Mucosa of descending colon (tissue), 3 donors: ENCODE data around the gene TSGA10. TPM values are rescaled to one million over a fixed set of nuclear protein-coding genes. Genes with fewer than 3 reads are reported as not detected.

Experiments used
- ATAC-seq: fragments of 200-7000 bp; cut with Tn5 transposase; one replicate; pipeline ENCODE4 v1.9.1; 2020; ENCODE audit warnings: mild to moderate bottlenecking, moderate library complexity
- DNase-seq, 3 donors: peaks; one replicate each; pipeline ENCODE4 v3.0.0-alpha.2; 2020
- H3K36me3 ChIP-seq: fragments of 200-600 bp; one replicate; pipeline ENCODE4 v1.8.0; 2021; ENCODE audit warnings: low read depth, mild to moderate bottlenecking
- H3K4me1 ChIP-seq: fragments of 200-600 bp; one replicate; pipeline ENCODE4 v1.8.0; 2021; ENCODE audit warnings: low read depth, mild to moderate bottlenecking
- H3K4me3 ChIP-seq: fragments of 200-600 bp; one replicate; pipeline ENCODE4 v1.8.0; 2021; ENCODE audit warnings: mild to moderate bottlenecking
- H3K9me3 ChIP-seq: fragments of 200-600 bp; one replicate; pipeline ENCODE4 v1.8.0; 2021; ENCODE audit warnings: mild to moderate bottlenecking
- intact Hi-C, 2 donors: fragments of 100-400 bp; cut with DNase I in 1 of 2; cut with micrococcal nuclease in 1 of 2; formaldehyde crosslinking; loops; one replicate each; pipeline versions ENCODE4 v1.11.0 to v1.11.1; 2022; cut with DNase I, micrococcal nuclease
- total RNA-seq, 3 donors: library from RNA; stranded (reverse); fragmentation: NEBNext Ultra II Directional in 2 of 3; extraction: Animal tissue kit (Norgen Biotek cat#: 25700) in 2 of 3; gene quantifications; one replicate each; pipeline versions ENCODE4 v1.2.1 to v1.2.4, GENCODE V29; 2021 to 2023
- TF ChIP-seq, protein P1 (sequence below): fragments of 200-600 bp; IDR thresholded peaks from one replicate; pipeline ENCODE4 v1.8.0; 2022; ENCODE audit warnings: antibody characterized with exemption, mild to moderate bottlenecking
- donor health status: DM: no; HTN: no; CAD: no; lungs with moderate emphysema.
- donor health status: DM: no; HTN: no; CAD: no.
- donor health status: DM: no; HTN: yes; CAD: no.

TSGA10 gene
- total RNA-seq, 3 donors from 2014 or later, result 6.6 to 8.8 (median 7.8) TPM

DNA sequence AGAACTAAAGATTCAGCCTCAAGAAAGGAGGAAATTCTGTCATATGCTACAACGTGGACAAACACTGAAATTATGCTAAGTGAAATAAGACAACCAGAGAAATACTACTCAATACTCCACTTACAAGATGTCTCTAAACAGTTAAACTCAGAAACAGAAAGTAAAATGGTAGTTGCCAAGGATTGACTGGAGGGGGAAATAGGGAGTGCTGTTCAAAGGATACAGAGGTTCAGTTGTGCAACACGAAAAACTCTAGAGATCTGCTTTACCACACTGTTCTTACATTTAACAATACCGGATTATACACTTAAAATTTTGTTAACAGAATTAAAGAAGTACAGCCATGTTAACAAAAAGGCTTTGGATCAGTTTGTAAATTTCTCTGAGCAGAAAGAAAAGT, 53.0 kb downstream of the TSGA10 start:
- Histone ChIP-seq H3K9me3 (no peaks in the 10 kb centered on the region), H3K4me3 (no peak overlapping the region), H3K36me3 (no peaks in the 10 kb centered on the region), H3K4me1 (no peaks in the 10 kb centered on the region)
- DNase-seq, result no peak
- intact Hi-C loops, result no loop called here
- TF ChIP-seq, protein P1, sequence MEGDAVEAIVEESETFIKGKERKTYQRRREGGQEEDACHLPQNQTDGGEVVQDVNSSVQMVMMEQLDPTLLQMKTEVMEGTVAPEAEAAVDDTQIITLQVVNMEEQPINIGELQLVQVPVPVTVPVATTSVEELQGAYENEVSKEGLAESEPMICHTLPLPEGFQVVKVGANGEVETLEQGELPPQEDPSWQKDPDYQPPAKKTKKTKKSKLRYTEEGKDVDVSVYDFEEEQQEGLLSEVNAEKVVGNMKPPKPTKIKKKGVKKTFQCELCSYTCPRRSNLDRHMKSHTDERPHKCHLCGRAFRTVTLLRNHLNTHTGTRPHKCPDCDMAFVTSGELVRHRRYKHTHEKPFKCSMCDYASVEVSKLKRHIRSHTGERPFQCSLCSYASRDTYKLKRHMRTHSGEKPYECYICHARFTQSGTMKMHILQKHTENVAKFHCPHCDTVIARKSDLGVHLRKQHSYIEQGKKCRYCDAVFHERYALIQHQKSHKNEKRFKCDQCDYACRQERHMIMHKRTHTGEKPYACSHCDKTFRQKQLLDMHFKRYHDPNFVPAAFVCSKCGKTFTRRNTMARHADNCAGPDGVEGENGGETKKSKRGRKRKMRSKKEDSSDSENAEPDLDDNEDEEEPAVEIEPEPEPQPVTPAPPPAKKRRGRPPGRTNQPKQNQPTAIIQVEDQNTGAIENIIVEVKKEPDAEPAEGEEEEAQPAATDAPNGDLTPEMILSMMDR, result no peak
- ATAC-seq, result no peak

DNA sequence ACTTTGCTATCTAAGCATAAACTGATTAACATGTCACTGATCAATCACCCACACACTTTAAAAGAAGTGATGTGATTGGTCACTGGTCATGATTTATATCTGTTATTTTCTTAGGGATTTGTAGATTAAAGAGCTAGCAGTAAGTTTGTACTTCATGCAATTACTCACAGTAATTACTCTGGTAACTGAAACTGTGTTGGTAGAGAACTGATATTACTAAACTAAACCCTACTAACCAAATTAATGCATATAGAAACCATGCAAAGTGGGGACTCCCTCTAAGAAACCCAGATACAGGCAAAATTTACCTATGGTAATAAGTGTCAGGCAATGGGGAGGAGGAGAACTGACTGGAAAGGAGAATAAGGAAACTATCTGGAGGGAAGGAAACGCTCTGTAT, 58.0 kb downstream of the TSGA10 start:
- no peaks in the 10 kb centered on the region for H3K36me3 ChIP-seq
- no peaks in the 10 kb centered on the region for H3K4me1 ChIP-seq
- H3K9me3 ChIP-seq, result peaks cover 5% of the 10 kb centered on the region
- ATAC-seq, result no peak
- no peak for DNase-seq
- intact Hi-C loops, result no loop called here
- TF ChIP-seq, protein P1, result no peak
- no peak overlapping the region for H3K4me3 ChIP-seq

DNA sequence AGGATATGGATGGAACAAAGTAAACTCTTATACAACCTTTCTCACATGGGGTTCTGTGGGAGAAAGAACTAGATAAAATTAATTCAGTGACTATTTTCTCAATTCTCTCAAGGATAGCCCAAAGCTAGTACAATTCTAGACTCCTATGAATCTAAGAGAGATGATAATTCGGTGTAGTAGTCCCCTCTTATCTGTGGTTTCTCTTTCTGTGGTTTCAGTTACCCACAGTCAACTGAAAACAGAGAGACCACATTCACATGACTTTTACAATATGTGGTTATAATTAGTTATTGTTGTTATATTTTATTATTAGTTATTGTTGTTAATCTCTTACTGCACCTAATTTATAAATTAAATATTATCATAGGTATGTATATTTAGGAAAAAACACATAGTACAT, 66.7 kb downstream of the TSGA10 start:
- no peak for DNase-seq
- Histone ChIP-seq H3K36me3 (no peaks in the 10 kb centered on the region), H3K4me1 (no peaks in the 10 kb centered on the region), H3K9me3 (no peaks in the 10 kb centered on the region), H3K4me3 (no peak overlapping the region)
- intact Hi-C loops, result no loop called here
- no peak for ATAC-seq
- TF ChIP-seq, protein P1, result no peak

DNA sequence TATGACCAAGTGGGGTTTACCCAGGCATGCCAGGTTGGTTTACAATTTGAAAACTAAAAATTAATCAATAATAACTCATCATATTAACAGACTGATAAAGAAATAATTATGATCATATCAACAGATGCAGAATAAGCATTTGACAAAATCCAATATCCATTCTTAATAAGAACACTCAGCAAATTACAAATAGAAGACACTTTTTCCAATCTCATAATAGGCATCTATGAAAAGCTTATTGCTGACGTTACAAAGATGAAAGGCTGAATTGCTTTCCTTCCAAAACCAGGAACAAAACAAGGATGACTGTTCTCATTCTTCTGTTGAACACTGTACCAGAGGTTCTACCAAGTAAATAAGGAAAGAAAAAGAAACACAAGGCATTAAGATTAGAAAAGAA, 68.4 kb downstream of the TSGA10 start:
- no peaks in the 10 kb centered on the region for H3K9me3 ChIP-seq
- TF ChIP-seq, protein P1, result no peak

DNA sequence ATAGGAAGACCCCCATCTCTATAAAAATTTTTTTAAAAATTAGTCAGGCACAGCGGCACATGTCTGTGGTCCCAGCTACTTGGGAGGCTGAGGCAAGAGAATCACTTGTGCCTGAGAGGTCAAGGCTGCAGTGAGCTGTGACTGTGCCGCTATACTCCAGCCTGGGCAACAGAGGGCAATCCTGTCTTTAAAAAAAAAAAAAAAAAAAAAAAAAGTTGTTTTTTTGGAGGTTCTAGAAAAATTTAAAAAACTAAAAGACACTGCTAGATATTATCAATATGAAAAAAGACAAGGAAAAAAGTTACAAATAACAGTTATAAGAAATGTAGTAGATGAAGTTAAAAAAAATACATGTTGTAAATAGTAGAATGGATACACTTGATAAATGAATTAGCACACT, 69.3 kb downstream of the TSGA10 start:
- H3K4me1 ChIP-seq, result no peaks in the 10 kb centered on the region
- DNase-seq (no peak), ATAC-seq (no peak)
- H3K36me3 ChIP-seq, result no peaks in the 10 kb centered on the region
- H3K4me3 ChIP-seq, result no peak overlapping the region
- TF ChIP-seq, protein P1, result no peak
- no peaks in the 10 kb centered on the region for H3K9me3 ChIP-seq
- intact Hi-C loops, result no loop called here

More for the DNA sequence above, 68.4 kb downstream of the TSGA10 start:
- ATAC-seq (no peak), DNase-seq (no peak)
- intact Hi-C loops, result no loop called here
- no peaks in the 10 kb centered on the region for H3K4me1 ChIP-seq
- H3K36me3 ChIP-seq, result no peaks in the 10 kb centered on the region
- H3K4me3 ChIP-seq, result no peak overlapping the region

DNA sequence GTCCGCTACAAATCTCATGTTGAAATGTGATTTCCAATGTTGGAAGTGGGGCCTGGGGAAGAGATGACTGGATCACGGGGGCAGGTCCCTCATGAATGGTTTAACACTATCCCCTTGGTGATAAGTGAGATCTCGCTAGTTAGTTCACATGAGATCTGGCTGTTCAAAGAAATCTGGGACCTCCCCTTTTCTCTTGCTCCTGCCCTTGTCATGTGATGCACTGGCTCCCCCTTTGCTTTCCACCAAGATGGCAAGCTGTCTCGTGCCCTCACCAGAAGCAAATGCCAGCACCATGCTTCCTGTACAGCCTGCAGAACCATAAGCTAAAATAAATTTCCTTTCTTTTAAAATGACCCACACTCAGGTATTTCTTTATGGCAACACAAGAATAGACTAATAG, 70.5 kb downstream of the TSGA10 start:
- Histone ChIP-seq H3K36me3 (no peaks in the 10 kb centered on the region), H3K4me3 (no peak overlapping the region), H3K4me1 (no peaks in the 10 kb centered on the region), H3K9me3 (no peaks in the 10 kb centered on the region)
- no peak for ATAC-seq
- intact Hi-C loops, result no loop called here
- DNase-seq, result no peak
- TF ChIP-seq, protein P1, result no peak
